K562 (cell line): ENCODE results near the gene CLTC. TPM values are rescaled to one million over a fixed set of nuclear protein-coding genes. Genes with fewer than 3 reads are reported as not detected.
A peak's percentile ranks its signal among the peaks of the same experiment; 100 is the strongest.

ENCODE experiments used
- ARID2 ChIP-seq: fragments of 450-650 bp; IDR thresholded peaks from 2 replicates; pipeline ENCODE4 v1.6.1; 2017; ENCODE audit warnings: antibody characterized with exemption, mild to moderate bottlenecking
- CUX1 ChIP-seq: fragments of 200-800 bp; sonication (Bioruptor generic); IDR thresholded peaks from 2 replicates; pipeline ENCODE4 v1.6.1; 2016; ENCODE audit warnings: missing genetic modification characterization, missing compliant biosample characterization
- FOXJ3 ChIP-seq: sonication (generic); formaldehyde crosslinking; IDR thresholded peaks from 2 replicates; pipeline ENCODE4 v1.4.0; 2020; ENCODE audit warnings: mild to moderate bottlenecking, missing genetic modification reagents
- HNRNPUL1 ChIP-seq: fragments of 200-400 bp; formaldehyde crosslinking; IDR thresholded peaks from 2 replicates; pipeline ENCODE4 v1.6.1; 2017; ENCODE audit warnings: low read length
- JUNB ChIP-seq: fragments of 450-650 bp; formaldehyde crosslinking; conservative IDR thresholded peaks from 2 replicates; pipeline ENCODE4 v1.4.0; 2020; ENCODE audit warnings: mild to moderate bottlenecking
- MITF ChIP-seq: IDR thresholded peaks from 2 replicates; pipeline ENCODE4 v1.6.1; 2014; ENCODE audit warnings: antibody characterized with exemption
- RBM22 ChIP-seq: fragments of 200-400 bp; formaldehyde crosslinking; IDR thresholded peaks from 2 replicates; pipeline ENCODE4 v1.6.1; 2018; ENCODE audit warnings: low read length, low read depth; ENCODE audit not compliant: poor library complexity, severe bottlenecking
- STAT5B ChIP-seq: fragments of 250-450 bp; sonication (Bioruptor Pico); IDR thresholded peaks from 2 replicates; pipeline ENCODE4 v1.8.0; 2021; ENCODE audit warnings: mild to moderate bottlenecking, inconsistent platforms
- ZNF217 ChIP-seq: sonication (generic); formaldehyde crosslinking; IDR thresholded peaks from 2 replicates; pipeline ENCODE4 v1.8.0; 2022; ENCODE audit warnings: mild to moderate bottlenecking, missing genetic modification reagents
- ZNF224 ChIP-seq: sonication (generic); formaldehyde crosslinking; IDR thresholded peaks from 2 replicates; pipeline ENCODE4 v1.8.0; 2022; ENCODE audit warnings: mild to moderate bottlenecking, missing genetic modification reagents
- ZNF232 ChIP-seq: sonication (generic); formaldehyde crosslinking; IDR thresholded peaks from 2 replicates; pipeline ENCODE4 v1.8.0; 2022; ENCODE audit warnings: mild to moderate bottlenecking, missing genetic modification reagents
- ZNF76 ChIP-seq: fragments of 250-450 bp; sonication (Bioruptor Pico); IDR thresholded peaks from 2 replicates; pipeline ENCODE4 v1.4.0; 2020; ENCODE audit warnings: mild to moderate bottlenecking, moderate library complexity, borderline replicate concordance
- polyA plus RNA-seq, 8 experiments: library from polyadenylated mRNA; depleted of rRNA in 4 of 8; stranded (reverse) in 5 of 8; unstranded in 3 of 8; fragments of >200 nt; fragmentation: Nextera tagmentation in 2 of 8; fragmentation: Illumina TruSeq in 1 of 8; extraction: Ambion mirVana in 2 of 8; extraction: Trizol in 1 of 8; gene quantifications; 2 replicates each; pipeline versions ENCODE4 v1.2.1 to v1.2.3, GENCODE V29; 2011 to 2014; ENCODE audit warnings: inconsistent platforms in 1 of 8, missing spikeins in 1 of 8
- total RNA-seq, 7 experiments: library from RNA; depleted of rRNA in 6 of 7; stranded (reverse); fragments of >200 nt in 6 of 7; fragmentation: Illumina TruSeq in 2 of 7; extraction: Trizol in 2 of 7; gene quantifications; 2 replicates each; pipeline versions ENCODE4 v1.2.1 to v1.2.3, GENCODE V29; 2011 to 2021; ENCODE audit warnings: low replicate concordance in 1 of 7
- TF ChIP-seq, protein P1 (sequence below): fragments of 250-450 bp; sonication (Bioruptor Pico); IDR thresholded peaks from 2 replicates; pipeline ENCODE4 v1.9.0; 2021; ENCODE audit warnings: mild to moderate bottlenecking, inconsistent platforms
- TF ChIP-seq, protein P2 (sequence below): fragments of 450-650 bp; formaldehyde crosslinking; IDR thresholded peaks from 2 replicates; pipeline ENCODE4 v1.4.0; 2020; ENCODE audit warnings: mild to moderate bottlenecking, moderate library complexity
- TF ChIP-seq, protein P3 (sequence below): IDR thresholded peaks from 2 replicates; pipeline ENCODE4 v1.6.1; 2012; ENCODE audit warnings: low read depth, low read length, improper control_type of control experiment, borderline replicate concordance

CLTC gene
- total and polyA plus RNA-seq, 9 of the 15 experiments (the other 6 are each of a cell fraction or from before 2014, with no cell fraction given) = 115 to 267 (median 174) TPM

DNA sequence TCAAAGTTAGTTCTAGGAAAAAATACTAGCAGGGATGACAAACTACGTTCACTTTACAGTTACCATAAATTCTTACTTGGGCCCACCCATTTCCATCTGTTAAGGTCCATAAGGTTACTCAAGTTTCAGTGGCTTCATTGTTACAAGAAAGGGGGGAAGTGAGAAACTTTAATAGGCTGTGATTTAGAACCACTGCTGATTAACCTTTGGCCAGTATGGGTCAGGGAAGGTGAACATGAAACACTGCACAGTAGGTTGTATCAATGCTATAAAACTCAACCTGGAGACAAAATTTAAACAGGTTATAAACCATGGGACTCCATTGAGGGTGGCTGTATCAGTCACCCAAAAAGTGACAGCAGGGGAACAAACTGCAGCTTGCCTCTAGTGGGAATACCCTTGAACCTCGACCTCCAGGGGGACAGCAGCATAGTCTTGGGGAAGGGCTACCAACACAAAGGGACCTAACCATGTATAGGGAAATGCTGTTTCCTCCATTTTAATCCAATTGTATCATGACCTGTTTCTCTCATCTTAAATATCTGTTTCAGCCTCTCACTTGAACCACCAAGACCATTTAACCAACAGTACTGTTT lies 77.1 kb downstream of the CLTC start (continued):
- TF ChIP-seq CUX1 (CRISPR knock-in tag) (no peak), MITF (no peak), ZNF232 (CRISPR knock-in tag) (no peak), ARID2 (no peak), ZNF76 (CRISPR knock-in tag) (no peak), ZNF224 (no peak), ZNF217 (CRISPR knock-in tag) (no peak), JUNB (CRISPR knock-in tag) (no peak), FOXJ3 (CRISPR knock-in tag) (no peak), RBM22 (peak; percentile 47), HNRNPUL1 (no peak), STAT5B (no peak)
- TF ChIP-seq, protein P1, sequence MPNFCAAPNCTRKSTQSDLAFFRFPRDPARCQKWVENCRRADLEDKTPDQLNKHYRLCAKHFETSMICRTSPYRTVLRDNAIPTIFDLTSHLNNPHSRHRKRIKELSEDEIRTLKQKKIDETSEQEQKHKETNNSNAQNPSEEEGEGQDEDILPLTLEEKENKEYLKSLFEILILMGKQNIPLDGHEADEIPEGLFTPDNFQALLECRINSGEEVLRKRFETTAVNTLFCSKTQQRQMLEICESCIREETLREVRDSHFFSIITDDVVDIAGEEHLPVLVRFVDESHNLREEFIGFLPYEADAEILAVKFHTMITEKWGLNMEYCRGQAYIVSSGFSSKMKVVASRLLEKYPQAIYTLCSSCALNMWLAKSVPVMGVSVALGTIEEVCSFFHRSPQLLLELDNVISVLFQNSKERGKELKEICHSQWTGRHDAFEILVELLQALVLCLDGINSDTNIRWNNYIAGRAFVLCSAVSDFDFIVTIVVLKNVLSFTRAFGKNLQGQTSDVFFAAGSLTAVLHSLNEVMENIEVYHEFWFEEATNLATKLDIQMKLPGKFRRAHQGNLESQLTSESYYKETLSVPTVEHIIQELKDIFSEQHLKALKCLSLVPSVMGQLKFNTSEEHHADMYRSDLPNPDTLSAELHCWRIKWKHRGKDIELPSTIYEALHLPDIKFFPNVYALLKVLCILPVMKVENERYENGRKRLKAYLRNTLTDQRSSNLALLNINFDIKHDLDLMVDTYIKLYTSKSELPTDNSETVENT = no peak
- TF ChIP-seq, protein P2, sequence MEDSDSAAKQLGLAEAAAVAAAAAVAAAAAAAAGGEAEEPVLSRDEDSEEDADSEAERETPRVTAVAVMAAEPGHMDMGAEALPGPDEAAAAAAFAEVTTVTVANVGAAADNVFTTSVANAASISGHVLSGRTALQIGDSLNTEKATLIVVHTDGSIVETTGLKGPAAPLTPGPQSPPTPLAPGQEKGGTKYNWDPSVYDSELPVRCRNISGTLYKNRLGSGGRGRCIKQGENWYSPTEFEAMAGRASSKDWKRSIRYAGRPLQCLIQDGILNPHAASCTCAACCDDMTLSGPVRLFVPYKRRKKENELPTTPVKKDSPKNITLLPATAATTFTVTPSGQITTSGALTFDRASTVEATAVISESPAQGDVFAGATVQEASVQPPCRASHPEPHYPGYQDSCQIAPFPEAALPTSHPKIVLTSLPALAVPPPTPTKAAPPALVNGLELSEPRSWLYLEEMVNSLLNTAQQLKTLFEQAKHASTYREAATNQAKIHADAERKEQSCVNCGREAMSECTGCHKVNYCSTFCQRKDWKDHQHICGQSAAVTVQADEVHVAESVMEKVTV (CRISPR knock-in tag) = 0 out of 2 replicates have a peak, but pooled peaks have one; percentile 22
- TF ChIP-seq, protein P3, sequence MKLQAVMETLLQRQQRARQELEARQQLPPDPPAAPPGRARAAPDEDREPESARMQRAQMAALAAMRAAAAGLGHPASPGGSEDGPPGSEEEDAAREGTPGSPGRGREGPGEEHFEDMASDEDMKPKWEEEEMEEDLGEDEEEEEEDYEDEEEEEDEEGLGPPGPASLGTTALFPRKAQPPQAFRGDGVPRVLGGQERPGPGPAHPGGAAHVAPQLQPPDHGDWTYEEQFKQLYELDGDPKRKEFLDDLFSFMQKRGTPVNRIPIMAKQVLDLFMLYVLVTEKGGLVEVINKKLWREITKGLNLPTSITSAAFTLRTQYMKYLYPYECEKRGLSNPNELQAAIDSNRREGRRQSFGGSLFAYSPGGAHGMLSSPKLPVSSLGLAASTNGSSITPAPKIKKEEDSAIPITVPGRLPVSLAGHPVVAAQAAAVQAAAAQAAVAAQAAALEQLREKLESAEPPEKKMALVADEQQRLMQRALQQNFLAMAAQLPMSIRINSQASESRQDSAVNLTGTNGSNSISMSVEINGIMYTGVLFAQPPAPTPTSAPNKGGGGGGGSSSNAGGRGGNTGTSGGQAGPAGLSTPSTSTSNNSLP = no peak
